Neural crest cell (in vitro differentiated cells): Measurements from ENCODE around the gene PKMYT1. TPM values are rescaled to one million over a fixed set of nuclear protein-coding genes. Genes with fewer than 3 reads are reported as not detected.

ENCODE experiments used
- DNase-seq: peaks from one replicate; pipeline ENCODE4 v3.0.0; 2021; ENCODE audit warnings: low read depth, mixed read lengths, low spot score
- H3K27ac Mint-ChIP-seq: one replicate; pipeline ENCODE4 v1.8.0; 2021; ENCODE audit warnings: mild to moderate bottlenecking, mixed read lengths; ENCODE audit not compliant: unreplicated experiment
- H3K27me3 Mint-ChIP-seq: 2 replicates; pipeline ENCODE4 v1.8.0; 2021; ENCODE audit warnings: low read depth, mild to moderate bottlenecking, mixed read lengths
- H3K36me3 Mint-ChIP-seq: 2 replicates; pipeline ENCODE4 v1.8.0; 2021; ENCODE audit warnings: low read depth, mild to moderate bottlenecking, mixed read lengths
- H3K4me1 Mint-ChIP-seq: 2 replicates; pipeline ENCODE4 v1.8.0; 2021; ENCODE audit warnings: mixed read lengths
- H3K4me3 Mint-ChIP-seq: one replicate; pipeline ENCODE4 v1.8.0; 2021; ENCODE audit warnings: mild to moderate bottlenecking, mixed read lengths
- H3K9me3 Mint-ChIP-seq: 2 replicates; pipeline ENCODE4 v1.8.0; 2021; ENCODE audit warnings: mixed read lengths
- total RNA-seq: library from RNA; stranded (reverse); gene quantifications from 2 replicates; pipeline ENCODE4 v1.2.1, GENCODE V29; 2021
- TF ChIP-seq, protein P1 (sequence below): fragments of 200-600 bp; sonication (generic); conservative IDR thresholded peaks from 2 replicates; pipeline ENCODE4 v1.5.0; 2021; ENCODE audit warnings: antibody characterized with exemption, mild to moderate bottlenecking

PKMYT1 gene
- total RNA-seq, 1 donor from 2014 or later: 82.2 TPM

DNA sequence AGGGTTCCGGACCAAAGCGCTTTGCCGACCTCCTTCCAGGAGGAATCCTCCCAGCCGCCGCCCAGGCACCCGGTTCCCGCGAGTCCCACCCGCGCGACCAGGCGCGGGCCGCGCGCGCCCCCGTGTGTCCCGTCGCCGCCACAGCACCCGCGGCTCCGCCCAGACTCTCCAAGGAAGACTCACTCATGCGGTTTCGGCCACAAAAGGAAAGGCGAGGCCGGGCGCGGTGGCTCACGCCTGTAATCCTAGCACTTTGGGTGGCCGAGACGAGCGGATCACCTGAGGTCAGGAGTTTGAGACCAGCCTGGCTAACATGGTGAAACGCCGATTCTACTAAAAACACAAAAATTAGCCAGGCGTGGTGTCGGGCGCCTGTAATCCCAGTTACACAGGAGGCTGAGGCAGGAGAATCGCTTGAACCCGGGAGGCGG, 3.5 kb upstream of the PKMYT1 start:
- no peaks in the 10 kb centered on the region for H3K36me3 Mint-ChIP-seq
- DNase-seq: peak; percentile 80
- peaks cover 15% of the 10 kb centered on the region for H3K27me3 Mint-ChIP-seq
- peak overlapping the region; percentile 71 for H3K27ac Mint-ChIP-seq
- H3K4me3 Mint-ChIP-seq: peak overlapping the region; percentile 72
- TF ChIP-seq, protein P1, sequence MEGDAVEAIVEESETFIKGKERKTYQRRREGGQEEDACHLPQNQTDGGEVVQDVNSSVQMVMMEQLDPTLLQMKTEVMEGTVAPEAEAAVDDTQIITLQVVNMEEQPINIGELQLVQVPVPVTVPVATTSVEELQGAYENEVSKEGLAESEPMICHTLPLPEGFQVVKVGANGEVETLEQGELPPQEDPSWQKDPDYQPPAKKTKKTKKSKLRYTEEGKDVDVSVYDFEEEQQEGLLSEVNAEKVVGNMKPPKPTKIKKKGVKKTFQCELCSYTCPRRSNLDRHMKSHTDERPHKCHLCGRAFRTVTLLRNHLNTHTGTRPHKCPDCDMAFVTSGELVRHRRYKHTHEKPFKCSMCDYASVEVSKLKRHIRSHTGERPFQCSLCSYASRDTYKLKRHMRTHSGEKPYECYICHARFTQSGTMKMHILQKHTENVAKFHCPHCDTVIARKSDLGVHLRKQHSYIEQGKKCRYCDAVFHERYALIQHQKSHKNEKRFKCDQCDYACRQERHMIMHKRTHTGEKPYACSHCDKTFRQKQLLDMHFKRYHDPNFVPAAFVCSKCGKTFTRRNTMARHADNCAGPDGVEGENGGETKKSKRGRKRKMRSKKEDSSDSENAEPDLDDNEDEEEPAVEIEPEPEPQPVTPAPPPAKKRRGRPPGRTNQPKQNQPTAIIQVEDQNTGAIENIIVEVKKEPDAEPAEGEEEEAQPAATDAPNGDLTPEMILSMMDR: peak; percentile 92
- H3K9me3 Mint-ChIP-seq: no peaks in the 10 kb centered on the region
- H3K4me1 Mint-ChIP-seq: peaks cover 13% of the 10 kb centered on the region

DNA sequence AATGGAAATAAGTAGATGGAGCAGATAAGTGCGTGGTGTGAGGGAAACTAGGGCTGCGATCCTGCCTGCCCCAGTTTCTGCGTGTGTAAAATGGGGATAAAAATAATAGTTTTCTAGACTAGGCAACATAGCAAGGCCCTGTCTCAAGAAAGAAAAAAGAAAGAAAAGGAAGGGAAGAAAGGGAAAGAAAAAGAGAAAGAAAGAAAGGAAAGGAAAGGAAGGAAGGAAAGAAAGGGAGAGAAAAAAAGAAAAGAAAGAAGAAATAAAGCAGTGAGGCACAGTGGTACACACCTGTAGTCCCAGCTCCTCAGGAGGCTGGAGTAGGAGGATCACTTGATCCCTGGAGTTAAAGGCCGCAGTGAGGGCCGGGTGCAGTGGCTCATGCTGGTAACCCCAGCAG, 2.2 kb upstream of the PKMYT1 start:
- TF ChIP-seq, protein P1: no peak
- H3K9me3 Mint-ChIP-seq: no peaks in the 10 kb centered on the region
- no peaks in the 10 kb centered on the region for H3K36me3 Mint-ChIP-seq
- no peak for DNase-seq
- no peak overlapping the region for H3K27ac Mint-ChIP-seq
- H3K27me3 Mint-ChIP-seq: peaks cover 15% of the 10 kb centered on the region
- peaks cover 17% of the 10 kb centered on the region for H3K4me1 Mint-ChIP-seq
- H3K4me3 Mint-ChIP-seq: no peak overlapping the region

DNA sequence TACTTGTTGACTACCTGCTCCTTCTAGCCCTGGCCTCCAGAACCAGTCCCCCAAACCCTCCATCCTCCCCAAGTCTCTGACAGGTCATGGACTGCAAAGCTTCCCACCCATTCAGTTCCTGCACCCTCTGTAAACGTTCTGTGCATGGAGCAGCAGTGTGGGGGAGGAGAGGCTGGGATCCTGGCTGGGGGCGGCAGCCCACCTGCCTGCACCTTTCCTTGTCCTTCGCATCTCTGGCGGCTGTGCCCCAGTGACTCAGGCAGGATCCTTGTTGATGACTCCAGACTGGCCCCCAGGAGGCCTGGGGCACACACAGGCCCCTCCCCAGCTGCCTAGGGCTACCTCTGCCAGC, 1.6 kb upstream of the PKMYT1 start:
- H3K36me3 Mint-ChIP-seq: no peaks in the 10 kb centered on the region
- H3K4me3 Mint-ChIP-seq: peak overlapping the region; percentile 83
- DNase-seq: no peak
- peaks cover 15% of the 10 kb centered on the region for H3K27me3 Mint-ChIP-seq
- TF ChIP-seq, protein P1: no peak
- peaks cover 22% of the 10 kb centered on the region for H3K4me1 Mint-ChIP-seq
- no peak overlapping the region for H3K27ac Mint-ChIP-seq
- H3K9me3 Mint-ChIP-seq: no peaks in the 10 kb centered on the region

DNA sequence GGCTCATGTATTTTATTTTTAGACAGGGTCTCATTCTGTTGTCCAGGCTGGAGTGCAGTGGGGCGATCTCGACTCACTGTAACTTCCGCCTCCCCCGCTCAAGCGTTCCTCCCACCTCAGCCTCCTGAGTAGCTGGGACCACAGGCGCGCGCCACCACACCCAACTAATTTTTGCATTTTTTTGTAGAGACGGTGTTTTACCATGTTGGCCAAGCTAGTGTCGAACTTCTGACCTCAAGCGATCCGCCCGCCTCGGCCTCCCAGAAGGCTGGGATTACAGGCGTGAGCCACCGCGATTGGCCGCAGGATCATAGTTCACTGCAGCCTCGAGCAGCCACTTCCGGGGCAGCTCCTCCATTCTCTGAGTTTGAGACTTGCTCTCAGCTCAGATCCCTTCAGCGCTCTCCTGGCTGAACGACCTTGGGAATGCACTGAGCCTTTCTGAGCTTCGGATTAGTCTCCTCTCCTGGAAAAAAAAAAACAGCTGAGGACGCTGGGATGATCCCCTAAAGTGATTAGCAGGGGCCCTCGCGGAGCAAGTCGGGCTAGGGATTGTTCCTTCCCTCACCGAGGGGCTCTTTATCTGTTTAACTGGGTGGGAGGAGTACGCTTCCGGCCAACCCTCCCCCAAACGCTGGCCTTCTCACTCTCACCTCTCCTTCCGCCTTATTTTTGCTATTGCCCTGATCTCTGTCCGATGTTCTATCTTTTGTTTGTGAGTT, 1.1 kb upstream of the PKMYT1 start:
- TF ChIP-seq, protein P1: no peak
- H3K36me3 Mint-ChIP-seq: no peaks in the 10 kb centered on the region
- peaks cover 15% of the 10 kb centered on the region for H3K27me3 Mint-ChIP-seq
- peak overlapping the region; percentile 83 for H3K4me3 Mint-ChIP-seq
- H3K27ac Mint-ChIP-seq: peak overlapping the region; percentile 62
- no peak for DNase-seq
- peaks cover 23% of the 10 kb centered on the region for H3K4me1 Mint-ChIP-seq
- no peaks in the 10 kb centered on the region for H3K9me3 Mint-ChIP-seq

DNA sequence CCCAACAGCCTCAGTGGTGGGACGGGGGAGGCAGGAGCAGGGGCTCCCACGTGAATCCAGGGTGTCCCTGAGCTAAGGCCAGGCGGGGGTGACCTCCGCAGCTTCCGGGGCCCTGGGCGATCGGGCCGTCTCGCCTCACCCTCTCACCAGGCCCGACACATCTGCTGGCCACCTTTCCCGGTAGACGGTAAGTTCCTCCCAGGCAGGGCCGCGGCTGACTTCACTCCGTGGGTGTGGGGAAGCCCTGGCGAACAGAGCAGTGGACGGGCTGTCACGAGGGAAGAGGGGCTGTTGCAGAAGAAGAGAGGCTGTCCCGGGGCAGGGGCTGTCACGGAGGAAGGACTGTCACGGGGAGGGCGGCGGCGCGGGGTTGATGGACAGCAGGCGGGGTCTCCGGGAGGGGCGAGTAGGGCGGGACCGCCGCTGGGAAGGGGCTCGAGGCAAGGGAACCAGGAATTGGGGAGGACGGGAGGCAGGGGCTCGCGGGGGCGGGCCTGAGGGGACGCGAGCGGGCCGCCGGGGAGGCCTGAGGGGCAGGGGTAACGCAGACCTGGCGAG, 498 bp downstream of the PKMYT1 start:
- H3K27me3 Mint-ChIP-seq: peaks cover 15% of the 10 kb centered on the region
- H3K36me3 Mint-ChIP-seq: no peaks in the 10 kb centered on the region
- H3K9me3 Mint-ChIP-seq: no peaks in the 10 kb centered on the region
- TF ChIP-seq, protein P1: no peak
- H3K27ac Mint-ChIP-seq: peak overlapping the region; percentile 71
- H3K4me1 Mint-ChIP-seq: peaks cover 23% of the 10 kb centered on the region
- DNase-seq: no peak
- peak overlapping the region; percentile 88 for H3K4me3 Mint-ChIP-seq
